ENCODE measurements around the gene SCN1B. TPM values are rescaled to one million over a fixed set of nuclear protein-coding genes. Genes with fewer than 3 reads are reported as not detected.
"Not testable (repeated sequence)": the region's sequence is repeated elsewhere in the genome, so short reads cannot be mapped to it uniquely, and the experiment has no call there.

Gene SCN1B
- total RNA-seq, 1 experiment from 2014 or later: 12.8 TPM

DNA sequence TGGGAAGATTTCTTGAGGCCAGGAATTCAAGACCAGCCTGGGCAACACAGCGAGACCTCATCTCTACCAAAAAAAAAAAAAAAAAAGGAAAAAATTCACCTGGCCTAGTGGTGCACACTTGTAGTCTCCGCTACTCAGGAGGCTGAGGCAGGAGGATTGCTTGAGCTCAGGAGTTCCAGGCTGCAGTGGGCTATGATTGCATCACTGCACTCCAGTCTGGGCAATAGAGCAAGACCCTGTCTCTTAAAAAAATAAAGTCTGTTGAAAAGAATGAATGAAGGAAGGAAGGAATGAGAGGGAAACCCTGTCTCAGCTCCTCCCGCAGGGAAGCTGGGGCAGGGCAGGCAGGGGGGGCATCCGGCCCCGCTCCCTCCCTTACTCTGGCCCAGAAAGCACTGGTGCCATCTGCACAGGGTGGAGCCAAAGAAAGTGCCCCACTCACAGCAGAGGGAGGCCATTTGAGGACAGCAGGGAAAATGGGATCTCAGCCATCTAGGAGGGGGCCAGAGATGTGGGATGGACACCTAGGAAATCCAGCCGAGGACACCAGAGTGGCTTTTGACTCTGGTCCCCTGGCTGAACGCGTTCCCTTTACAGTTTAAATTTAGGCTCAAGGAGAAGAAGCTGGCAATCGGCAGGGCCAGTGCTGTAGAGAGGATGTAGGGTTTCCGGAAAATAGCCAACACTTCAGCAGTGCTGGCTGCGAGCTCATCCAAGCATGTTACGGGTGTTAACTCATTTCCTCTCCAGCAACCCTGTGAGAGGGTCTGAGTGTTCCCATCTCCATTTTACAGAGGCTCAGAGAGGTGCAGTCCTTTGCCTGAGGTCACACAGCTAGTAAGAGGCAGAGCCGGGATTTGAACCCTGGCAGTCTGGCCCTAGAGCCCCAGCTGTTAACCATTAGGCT lies 7.7 kb downstream of the SCN1B start:
- DNase-seq (ENCODE audit: low read depth): no peak

- DNase-seq (ENCODE audit: low read depth): no peak
These were observed 8.6 kb downstream of the SCN1B start for GRCh38 chr19:35038623-35039512.

- DNase-seq (ENCODE audit: low read depth): no peak
These were observed 9.9 kb downstream of the SCN1B start for GRCh38 chr19:35039881-35040825.

DNA sequence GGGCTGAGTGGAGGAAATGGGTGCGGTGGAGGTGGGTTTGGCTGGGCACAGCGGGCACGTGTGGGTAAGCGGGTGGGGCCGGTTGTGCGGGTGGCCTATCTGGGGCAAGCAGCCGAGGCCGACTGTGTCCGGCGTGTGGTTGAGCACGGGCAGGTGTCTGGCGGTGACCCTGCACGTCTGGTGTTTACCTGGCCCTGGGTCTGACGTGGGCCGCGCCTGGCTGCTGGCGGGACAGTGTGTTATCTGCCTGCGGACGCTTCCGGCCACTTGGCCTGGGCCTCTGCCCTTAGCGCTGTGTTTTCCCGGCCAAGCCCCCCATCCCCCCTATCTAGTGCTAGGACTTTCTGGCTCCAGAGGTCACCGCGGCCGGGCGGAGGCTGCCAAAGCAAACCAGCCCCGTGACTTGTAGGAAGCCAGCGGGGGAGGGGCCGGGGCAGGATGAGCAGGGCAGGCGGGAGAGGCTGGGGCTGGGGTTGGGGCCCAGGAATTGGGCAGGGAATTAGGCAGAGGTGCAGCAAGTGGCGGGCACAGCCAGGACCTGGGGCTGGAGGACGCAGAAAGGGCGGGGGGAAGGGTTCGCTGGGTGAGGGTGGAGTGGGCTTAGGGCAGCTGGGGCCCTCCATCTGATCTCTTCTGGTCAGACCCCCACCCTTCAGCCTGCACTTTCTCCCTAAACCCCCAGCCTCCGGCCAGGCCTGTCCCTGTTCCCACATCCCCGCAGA lies 10.7 kb downstream of the SCN1B start:
- DNase-seq (ENCODE audit: low read depth): no peak

DNA sequence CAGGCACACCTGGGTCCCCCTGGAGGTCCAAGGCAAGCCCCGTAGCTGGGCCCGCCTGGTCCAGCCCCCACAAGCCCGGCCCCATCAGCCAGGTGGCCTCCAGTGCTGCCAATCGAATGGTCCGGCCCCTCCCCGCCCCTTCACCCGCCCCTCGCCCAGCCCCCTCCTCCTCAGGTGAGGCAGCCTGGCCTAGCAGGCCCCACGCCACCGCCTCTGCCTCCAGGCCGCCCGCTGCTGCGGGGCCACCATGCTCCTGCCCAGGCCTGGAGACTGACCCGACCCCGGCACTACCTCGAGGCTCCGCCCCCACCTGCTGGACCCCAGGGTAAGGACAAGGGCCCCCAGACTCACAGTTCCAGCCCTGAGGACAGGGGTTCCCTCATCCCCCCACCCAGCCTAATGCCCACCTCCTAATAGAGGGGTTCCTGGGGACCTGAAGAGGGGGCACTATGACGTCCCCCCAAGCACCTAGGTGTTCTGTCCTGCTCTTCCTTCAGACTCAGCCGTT lies 11.3 kb downstream of the SCN1B start, which contains the start of gene HPN:
TSS of gene HPN (plus strand) at position 174 of the 508 bp plus-strand sequence. CDS start 786 bp downstream, outside the sequence.
- DNase-seq (ENCODE audit: low read depth): no peak

- DNase-seq (ENCODE audit: low read depth): no peak
These were observed 11.9 kb downstream of the SCN1B start for GRCh38 chr19:35042056-35042730.

- DNase-seq (ENCODE audit: low read depth): no peak
These were observed 12.8 kb downstream of the SCN1B start for GRCh38 chr19:35042954-35043604.

DNA sequence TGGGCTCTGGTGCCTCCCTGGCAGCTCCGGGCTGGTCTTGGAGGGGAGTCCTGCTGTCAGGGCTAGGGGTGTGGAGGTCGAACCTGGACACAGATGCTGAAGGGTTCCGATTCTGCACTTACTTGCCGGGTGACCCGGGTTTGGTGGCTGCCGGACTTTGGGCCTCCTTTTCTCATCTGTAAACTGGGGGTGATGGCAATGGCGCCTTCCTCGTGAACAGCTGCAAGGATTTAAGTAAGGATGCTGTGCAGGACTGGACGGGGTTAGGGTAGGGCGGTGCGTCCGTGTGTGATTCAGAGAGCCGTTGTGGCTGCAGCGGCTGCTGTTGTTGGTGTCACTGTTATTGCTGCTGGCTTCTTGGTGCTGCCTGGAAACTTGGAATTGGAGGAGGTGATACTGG lies 13.6 kb downstream of the SCN1B start:
- no peak for DNase-seq (ENCODE audit: low read depth)

- peak; percentile 39 for DNase-seq (ENCODE audit: low read depth)
These were observed 14.2 kb downstream of the SCN1B start for GRCh38 chr19:35044317-35045117.

DNA sequence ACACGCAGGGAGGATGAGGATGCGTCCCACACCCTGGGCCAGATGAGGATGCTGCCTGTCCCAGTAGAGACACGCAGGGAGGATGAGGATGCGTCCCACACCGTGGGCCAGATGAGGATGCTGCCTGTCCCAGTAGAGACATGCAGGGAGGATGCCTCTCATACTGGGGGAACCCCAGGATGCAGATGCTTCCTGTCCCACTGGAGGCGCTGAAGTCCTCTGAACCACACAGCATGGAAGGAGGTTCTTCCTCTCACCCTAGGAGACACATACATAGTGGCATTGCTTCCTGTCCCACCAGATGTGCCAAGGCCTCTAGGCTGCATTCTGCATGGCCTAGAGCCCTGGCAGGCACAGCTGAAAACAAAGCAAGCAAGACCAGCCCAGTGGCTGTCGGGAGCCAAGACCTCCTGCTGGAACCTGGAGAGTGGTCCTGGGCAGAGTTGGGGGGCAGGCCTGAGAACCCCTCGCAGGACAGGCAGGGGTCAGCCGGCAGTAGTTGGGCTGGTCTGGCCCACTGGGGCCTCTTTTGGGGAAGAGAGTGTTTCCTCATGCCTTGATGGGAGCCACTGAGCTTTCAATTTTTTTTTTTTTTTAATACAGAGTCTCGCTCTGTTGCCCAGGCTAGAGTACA lies 15.5 kb downstream of the SCN1B start:
- peak; percentile 57 for DNase-seq (ENCODE audit: low read depth)

GRCh38 chr19:35046461-35046860 lies 16.2 kb downstream of the SCN1B start:
- DNase-seq (ENCODE audit: low read depth): no peak

DNA sequence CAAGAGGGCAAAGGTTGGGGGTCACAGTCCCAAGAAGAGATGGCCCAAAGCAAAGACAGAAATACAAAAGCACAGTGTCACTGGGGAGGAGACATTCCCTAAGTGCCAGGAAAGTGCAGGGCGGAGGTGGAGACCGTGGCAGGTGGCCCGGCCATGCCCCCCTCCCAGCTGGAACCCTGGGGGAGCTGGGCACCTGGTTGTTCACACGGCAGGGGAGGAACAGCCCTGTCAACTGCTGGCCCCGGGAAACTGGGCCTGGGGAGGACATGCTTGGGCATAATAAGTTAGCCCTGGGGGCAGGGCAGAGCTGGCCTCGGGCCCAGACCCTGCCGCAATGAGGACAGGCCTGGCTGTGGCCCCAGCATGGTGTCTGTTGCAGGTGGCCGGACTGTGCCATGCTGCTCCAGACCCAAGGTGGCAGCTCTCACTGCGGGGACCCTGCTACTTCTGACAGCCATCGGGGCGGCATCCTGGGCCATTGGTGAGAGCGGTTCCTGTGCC lies 18.7 kb downstream of the SCN1B start:
- no peak for DNase-seq (ENCODE audit: low read depth)

DNA sequence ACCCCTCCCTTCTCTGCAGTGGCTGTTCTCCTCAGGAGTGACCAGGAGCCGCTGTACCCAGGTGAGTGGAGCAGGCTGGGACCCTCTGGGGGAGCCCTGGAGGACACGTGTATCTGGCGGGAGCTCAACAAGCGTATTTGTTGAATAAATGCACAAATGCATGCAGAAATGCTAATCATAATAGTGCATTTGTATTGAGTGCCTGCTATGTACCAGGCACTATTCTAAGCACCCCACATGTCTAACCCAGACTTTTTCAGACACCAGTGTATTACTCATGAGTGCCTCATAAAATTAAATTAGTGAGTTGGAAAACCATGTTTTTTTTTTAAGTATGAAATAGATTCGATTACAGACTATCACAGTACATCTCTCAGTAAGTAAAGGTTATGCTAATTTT lies 19.2 kb downstream of the SCN1B start:
- no peak for DNase-seq (ENCODE audit: low read depth)

- DNase-seq (ENCODE audit: low read depth): not testable (repeated sequence)
These were observed 20.4 kb downstream of the SCN1B start for GRCh38 chr19:35050662-35051061.

DNA sequence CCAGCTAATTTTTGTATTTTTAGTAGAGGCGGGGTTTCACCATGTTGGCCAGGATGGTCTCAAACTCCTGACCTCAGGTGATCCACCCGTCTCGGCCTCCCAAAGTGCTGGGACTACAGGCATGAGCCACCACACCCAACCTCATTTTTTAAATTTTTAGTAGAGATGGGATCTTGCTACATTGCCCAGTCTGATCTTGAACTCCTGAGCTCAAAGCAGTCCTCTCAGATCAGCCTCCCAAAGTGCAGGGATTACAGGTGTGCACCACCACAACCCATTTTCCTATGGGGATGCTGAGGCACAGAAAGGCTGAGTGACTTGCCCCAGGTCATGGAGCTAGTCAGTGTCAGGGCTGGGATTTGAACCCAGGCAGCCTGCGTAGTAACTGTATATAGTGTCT lies 21.0 kb downstream of the SCN1B start:
- DNase-seq (ENCODE audit: low read depth): not testable (repeated sequence)

DNA sequence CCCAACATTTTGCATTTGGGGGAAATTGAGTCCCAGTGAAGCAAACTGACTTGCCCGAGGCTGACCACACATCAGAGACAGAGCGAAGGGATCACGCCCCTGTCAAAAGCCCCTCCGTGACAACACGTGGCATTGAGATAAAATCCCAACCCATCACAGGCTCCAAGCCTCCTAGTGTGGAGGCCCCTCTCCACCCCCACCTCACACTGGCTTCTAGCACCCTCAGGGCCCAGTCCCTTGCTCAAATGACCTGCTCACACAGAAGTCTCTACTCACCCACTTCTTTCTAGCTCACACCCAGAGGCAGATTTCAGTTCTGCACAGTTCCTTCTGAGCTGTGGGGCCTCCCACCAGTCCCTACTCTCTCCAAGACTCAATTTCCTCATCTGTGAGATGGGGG lies 21.5 kb downstream of the SCN1B start:
- no peak for DNase-seq (ENCODE audit: low read depth)

- DNase-seq (ENCODE audit: low read depth): no peak
These were observed 22.4 kb downstream of the SCN1B start for GRCh38 chr19:35052599-35053190.
